NCI-H1105 treated with DMSO at 0.1 percent for 48 hours (cell line): ENCODE results near the gene PRMT7.

Experiments
- DNase-seq: peaks from one replicate; lab custom pipeline; 2025; lab: John Stamatoyannopoulos, UW

The PRMT7 gene

GRCh38 chr16:68310774-68311511, at the start of gene PRMT7, which contains the start of gene SLC7A6OS:
Gene PRMT7, plus strand, starts transcription at chr16:68311019. Its CDS starts 4,961 bp downstream, at chr16:68315980.
Gene SLC7A6OS, minus strand, starts transcription at chr16:68310946. Its CDS starts 20 bp downstream, at chr16:68310926.
- peak; percentile 81 for DNase-seq

GRCh38 chr16:68263559-68264127, 47.2 kb upstream of the PRMT7 start:
- no peak for DNase-seq

- peak; percentile 22 for DNase-seq
Observed at GRCh38 chr16:68264128-68265077, 46.4 kb upstream of the PRMT7 start, which contains the start of gene SLC7A6. Gene SLC7A6, plus strand, starts transcription at chr16:68264526. Its CDS starts 10,201 bp downstream, at chr16:68274727.

- DNase-seq, result no peak
Observed at GRCh38 chr16:68265078-68265920, 45.5 kb upstream of the PRMT7 start.

GRCh38 chr16:68267612-68268405, 43.0 kb upstream of the PRMT7 start:
- DNase-seq, result peak; percentile 15

GRCh38 chr16:68269793-68270192, 41.0 kb upstream of the PRMT7 start:
- no peak for DNase-seq

- DNase-seq, result no peak
Observed at GRCh38 chr16:68270353-68270752, 40.5 kb upstream of the PRMT7 start.

- peak; percentile 43 for DNase-seq
Observed at GRCh38 chr16:68272507-68273209, 38.2 kb upstream of the PRMT7 start.

- no peak for DNase-seq
Observed at GRCh38 chr16:68273459-68273858, 37.4 kb upstream of the PRMT7 start.

- DNase-seq, result no peak
Observed at GRCh38 chr16:68273896-68274295, 36.9 kb upstream of the PRMT7 start.

- DNase-seq, result no peak
Observed at GRCh38 chr16:68274441-68274840, 36.4 kb upstream of the PRMT7 start.

GRCh38 chr16:68275611-68276191, 35.1 kb upstream of the PRMT7 start:
- DNase-seq, result peak; percentile 76

- no peak for DNase-seq
Observed at GRCh38 chr16:68276223-68276622, 34.6 kb upstream of the PRMT7 start.

GRCh38 chr16:68279726-68280558, 30.9 kb upstream of the PRMT7 start:
- DNase-seq, result no peak

- no peak for DNase-seq
Observed at GRCh38 chr16:68281368-68282063, 29.3 kb upstream of the PRMT7 start.

GRCh38 chr16:68282064-68282452, 28.8 kb upstream of the PRMT7 start:
- no peak for DNase-seq

- no peak for DNase-seq
Observed at GRCh38 chr16:68283346-68283745, 27.5 kb upstream of the PRMT7 start.
